A204.1 (cell line): ENCODE measurements around the gene CERS5.

Source experiments
- FAIRE-seq: peaks from 2 replicates; lab custom pipeline; 2012; peaks lifted over from hg19 to GRCh38; lab: Jason Lieb, UNC

CERS5 gene

DNA sequence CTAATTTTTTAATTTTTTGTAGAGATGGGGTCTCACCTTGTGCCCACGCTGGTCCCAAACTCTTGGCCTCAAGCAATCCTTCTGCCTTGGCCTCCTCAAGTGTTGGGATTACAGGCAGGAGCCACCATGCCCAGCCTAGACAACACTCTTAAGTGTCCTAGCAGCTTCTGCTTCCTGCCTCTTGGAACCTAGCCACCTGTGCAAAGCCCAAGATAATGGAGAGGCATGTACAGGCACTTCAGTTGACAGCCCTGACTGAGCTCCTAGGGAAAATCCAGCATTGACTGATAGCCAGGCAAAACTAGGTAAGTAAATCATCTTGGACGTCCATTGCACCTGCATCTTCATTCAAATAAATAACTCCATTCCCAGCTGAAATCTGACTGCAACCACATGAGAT lies 39.6 kb downstream of the CERS5 start:
- FAIRE-seq, result no peak

DNA sequence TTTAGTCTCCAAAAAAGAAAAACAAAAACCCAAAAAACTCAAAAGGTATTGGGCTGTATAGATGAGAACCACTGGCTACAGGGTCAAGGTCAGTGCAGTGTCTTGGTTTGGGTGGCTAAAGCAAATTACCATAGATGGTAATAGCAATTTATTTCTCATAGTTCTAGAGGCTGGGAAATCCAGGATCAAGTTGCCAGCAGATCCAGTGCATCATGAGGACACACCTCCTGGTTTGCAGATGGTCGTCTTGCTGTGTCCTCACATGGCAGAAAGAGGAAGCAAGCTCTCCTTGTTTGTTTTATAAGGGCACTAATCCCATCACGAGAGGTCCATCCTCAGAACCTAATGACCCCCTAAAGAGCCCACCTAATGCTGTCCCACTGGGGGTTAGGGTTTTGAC lies 44.0 kb downstream of the CERS5 start:
- FAIRE-seq, result no peak

DNA sequence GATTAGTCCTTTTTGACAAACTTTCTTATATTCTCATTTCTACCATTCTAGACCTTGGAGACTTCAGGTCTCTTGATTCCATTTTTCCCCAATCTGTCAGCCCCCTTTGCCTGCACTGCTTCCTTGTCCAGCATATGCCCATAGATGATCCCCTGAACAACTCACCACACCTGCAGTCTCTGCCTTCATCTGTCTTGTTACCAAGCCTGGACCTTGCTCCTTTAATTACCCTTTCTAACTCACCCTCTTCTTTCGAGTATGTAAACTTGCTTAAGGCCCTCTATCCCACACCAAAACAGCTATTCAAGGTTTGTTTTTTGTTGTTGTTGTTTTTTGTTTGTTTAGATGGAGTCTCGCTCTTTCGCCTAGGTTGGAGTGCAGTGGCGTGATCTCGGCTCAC lies 45.5 kb downstream of the CERS5 start:
- no peak for FAIRE-seq

DNA sequence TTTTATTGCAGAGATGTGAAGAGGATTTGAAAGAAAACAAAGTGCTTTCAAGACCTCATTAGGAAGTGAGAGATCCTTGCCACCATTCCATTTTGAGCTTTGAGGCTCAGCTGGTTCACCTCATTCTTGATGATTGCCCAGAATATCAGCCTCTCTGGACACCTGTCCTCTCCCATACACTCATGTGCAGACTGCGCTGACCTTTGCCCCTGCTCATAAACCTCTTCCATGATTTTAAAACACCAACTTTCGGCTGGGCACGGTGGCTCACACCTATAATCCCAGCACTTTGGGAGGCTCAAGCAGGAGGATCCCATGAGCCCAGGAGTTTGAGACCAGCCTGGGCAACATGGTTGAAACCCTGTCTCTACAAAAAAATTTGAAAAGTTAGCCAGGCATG lies 46.2 kb downstream of the CERS5 start:
- no peak for FAIRE-seq

DNA sequence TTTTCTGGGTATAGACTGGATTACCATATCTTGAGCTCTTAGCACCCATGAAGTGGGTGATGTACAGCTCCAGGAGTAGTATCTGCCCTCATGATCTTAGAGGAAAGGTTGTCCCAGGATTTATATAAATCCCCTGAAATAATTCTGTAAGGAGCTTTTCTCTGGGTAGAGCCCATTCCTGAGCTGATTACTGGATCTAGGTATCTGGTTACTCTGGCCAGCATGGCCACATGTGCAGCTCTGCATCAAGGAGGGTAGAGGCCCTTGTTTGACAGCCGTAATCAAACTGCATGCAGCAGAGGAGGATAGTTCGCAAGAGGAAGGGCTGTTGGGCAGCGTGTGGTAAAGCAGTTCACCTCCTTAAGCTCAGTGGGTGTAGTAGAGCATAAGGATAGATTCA lies 46.6 kb downstream of the CERS5 start:
- FAIRE-seq, result no peak

DNA sequence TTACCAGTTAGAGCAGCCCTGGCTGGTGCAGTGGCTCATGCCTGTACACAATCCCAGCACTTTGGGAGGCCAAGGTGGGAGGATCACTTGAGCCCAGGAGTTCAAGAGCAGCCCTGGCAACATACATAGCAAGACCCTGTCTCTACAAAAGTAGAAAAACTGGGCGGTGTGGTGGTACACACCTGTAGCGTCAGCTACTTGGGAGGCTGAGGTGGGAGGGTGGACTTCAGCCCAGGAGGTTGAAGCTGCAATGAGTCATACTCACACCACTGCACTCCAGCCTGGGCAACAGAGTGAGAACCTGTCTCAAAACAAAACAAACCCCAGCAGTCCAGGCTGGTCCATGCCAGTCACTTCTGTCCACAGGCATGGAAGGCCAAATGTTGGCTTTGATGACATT lies 47.8 kb downstream of the CERS5 start:
- no peak for FAIRE-seq

DNA sequence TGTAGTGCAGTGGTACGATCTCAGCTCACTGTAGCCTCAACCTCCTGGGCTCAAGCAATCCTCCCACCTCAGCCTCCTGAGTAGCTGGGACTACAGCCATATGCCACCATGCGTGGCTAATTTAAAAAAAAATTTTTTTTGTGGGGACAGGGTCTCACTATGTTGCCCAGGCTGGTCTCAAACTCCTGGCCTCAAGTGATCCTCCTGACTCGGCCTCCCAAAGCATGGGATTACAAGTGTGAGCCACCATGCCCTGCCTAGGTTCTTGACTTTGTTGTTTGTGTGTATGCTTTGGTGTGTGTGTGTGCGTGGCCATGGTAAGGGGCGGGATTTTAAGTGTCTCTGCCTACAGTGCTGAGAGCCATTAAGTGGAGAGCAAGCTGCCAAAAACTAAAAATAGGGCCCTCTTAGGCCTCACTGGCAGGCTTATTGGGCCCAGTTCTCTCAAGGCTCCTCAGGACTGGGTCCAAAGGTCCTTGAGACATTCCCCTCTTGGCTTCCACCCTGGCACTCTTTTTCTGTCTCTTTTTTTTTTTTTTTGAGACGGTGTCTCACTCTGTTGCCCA lies 50.0 kb downstream of the CERS5 start:
- no peak for FAIRE-seq

DNA sequence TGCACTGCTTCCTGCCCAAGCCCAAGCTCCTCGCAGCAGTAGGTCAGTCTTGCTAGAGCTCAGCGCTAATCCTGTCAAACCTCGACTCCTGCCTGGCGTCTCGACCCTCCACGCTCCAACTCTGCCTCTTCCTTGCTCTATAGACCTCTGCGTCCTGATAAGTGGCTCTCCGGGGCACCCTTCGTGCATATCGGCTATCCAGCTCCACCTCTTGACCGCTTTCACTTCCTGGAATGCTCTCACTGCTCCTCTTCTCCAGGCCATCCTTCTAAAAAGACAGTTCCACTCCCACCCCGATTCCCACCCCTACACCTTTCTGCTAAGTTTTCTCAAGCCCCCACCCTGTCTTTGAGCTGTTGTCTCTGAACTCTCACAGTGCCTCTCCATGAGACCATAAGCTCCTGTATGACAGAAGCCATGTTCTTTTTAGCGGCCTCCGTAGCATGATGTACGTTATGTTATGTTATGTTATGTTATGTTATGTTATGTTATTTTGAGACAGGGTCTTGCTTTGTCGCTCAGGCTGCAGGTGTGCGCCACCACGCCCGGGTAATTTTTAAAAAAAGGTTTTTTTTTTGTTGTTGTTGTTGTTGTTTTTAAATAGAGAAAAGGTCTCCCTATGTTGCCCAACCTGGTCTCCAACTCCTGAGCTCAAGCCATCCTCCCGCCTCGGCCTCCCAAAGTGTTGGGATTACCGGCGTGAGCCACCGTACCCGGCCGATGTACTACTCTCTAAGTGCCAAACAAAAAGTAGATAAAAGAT lies 54.5 kb downstream of the CERS5 start:
- FAIRE-seq, result no peak

DNA sequence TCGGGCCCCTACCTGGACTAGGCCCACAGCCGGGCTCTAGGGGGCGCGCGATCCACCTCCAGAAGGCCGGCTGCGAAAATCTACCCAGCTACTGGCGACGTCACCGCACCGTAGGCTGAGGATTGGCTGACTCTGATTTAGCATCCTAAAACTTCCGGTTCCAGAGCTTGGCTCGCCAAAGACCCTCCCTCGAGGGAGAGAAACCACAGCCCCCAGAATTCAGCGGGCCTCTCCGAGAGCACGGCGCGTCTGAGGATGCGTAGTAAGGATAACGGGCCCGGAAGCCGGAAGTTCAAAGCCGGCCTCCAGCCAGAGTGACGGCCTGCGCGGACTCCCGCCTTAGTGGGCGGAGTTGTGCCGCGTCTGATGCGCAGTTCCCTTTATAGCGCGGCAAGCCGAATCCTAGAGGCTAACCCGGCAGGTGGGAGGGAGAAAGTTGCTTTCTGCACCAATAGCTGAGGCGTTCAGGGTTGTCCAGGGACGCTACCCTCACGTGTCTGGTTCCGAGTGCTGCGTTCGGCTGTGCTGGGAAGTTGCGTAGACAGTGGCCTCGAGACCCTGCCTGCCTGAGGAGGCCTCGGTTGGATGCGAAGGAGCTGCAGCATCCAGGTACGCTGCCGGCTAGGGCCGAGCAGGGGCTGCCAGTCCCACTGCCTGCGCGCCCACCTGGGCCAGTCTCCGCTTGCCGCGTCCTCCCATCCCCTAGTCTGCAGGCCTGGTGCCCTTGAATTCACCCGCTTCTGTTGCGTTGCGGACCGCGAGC lies 55.3 kb downstream of the CERS5 start, which contains the start of gene COX14:
Gene COX14 (plus strand): TSS at position 544 of the 763 bp plus-strand sequence. CDS start 7,808 bp downstream, outside the sequence.
- peak; percentile 99 for FAIRE-seq

DNA sequence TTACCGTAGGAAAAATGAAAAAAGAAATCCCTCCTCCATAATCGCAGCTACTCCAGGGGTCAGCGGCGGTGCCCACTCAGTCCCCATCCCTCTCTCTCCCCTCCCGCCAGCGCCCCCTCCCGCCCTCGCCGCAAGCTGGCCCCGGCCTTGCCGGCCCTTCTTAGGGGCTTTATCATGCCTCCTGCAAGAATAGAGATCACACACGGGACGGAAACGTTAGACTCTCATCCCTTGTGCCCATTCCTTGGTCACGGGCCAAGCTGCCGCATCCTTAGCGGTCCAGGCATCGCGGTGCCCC lies 55.8 kb downstream of the CERS5 start:
- no peak for FAIRE-seq

DNA sequence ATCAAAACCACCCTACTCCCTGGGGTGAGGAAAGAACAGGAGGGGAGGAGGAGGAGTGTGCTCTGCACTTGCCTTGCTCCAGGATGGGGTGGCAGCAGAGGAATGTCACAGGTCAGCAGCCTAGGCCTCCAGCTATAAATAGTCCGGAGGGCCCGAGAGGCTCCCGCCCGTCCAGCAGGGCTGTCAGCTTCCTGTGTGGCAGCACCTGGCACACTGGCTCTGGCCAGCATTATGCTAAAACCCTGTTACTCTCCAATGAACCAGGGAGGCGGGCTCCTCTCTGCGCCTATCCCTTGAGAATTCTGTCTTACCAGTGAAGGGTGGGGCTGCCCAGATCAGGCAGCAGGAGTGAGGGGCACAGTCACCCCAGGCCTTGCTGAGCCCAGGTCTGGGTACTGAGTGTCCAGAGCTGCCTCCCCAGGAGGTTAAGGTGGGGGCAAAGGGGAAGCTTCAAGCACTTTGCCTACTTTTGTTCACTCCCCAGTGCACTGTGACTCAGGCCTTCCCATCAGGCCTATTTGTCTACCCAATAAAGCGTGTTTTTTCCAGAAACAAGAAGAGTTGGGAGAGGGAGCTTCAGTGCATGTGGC lies 56.3 kb downstream of the CERS5 start:
- FAIRE-seq, result no peak

DNA sequence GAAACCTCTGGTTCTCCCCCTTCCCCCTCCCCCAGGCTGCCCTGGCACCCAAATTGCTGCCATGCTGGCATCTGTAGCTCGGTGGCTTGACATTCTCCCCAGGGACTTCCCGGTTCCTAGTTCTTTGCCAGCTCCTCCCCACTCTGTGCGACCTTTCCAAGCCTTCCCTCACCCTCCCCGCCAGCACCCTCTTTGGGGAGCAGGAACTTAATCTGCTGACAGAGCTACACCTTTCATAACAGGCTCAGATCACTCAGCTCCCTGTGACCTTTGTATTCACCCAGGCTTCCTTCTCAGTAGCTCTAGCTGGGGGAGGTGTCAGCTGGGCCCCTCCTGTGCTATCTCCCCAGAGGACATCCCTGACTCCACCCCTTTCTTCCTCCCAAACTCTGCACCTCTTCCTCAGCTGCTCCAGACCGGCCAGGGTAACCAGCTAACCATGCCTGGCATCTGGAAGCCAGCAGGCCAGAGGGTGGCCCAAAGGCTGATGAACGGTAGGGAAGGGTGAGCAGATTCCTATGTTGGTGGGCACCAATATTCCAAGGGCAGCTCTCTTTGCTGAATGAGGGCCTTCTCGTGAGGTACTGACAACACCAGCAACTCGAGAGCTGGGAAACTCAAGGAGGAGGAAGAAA lies 56.9 kb downstream of the CERS5 start:
- no peak for FAIRE-seq

DNA sequence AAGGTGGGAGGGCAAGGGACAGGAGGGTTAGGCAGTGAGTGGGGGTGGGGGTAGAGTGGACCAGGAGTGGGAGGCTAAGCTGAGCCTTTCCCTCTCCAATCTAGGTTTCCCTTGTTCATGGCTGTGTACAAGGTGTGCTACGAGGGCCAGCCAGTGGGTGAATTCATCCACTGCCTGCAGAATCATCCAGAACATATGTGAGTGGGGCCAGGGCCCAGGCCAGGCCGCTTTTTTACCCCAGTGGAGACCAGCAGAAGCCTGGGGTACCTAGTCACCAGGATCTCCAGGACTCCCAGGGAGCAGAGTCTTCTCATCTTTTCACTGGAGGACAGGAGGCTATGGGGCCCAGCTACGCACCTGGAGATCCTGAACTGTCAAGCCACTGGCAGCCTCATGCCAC lies 57.9 kb downstream of the CERS5 start:
- no peak for FAIRE-seq

DNA sequence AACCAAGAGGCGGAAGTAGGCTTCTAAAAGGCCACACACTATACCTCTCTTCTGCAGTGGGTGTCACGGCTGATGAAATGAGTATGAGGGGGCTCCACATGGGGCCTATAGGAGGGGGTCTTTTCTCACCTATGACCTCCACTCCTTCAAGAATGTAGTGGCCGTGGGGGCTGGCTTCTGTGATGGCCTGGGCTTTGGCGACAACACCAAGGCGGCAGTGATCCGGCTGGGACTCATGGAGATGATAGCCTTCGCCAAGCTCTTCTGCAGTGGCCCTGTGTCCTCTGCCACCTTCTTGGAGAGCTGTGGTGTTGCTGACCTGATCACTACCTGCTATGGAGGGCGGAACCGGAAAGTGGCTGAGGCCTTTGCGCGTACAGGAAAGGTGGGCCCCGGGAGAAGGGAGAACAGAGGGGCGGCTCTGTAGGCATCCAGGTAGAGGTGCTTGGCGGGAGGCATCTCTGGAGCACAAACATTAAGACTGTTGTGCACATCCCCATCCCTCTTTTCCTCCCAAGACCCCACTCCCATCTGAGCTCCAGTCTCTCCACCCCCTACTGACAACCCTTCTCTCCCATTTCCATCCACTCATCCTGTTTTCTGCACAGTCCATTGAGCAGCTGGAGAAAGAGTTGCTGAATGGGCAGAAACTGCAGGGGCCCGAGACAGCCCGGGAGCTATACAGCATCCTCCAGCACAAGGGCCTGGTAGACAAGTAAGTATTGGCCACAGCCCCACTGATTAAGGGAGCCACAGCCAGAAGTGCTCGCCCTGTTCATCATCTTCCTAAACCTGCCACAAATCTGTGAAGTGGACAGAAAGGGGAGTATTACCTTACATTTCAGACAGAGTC lies 59.5 kb downstream of the CERS5 start:
- FAIRE-seq, result no peak

DNA sequence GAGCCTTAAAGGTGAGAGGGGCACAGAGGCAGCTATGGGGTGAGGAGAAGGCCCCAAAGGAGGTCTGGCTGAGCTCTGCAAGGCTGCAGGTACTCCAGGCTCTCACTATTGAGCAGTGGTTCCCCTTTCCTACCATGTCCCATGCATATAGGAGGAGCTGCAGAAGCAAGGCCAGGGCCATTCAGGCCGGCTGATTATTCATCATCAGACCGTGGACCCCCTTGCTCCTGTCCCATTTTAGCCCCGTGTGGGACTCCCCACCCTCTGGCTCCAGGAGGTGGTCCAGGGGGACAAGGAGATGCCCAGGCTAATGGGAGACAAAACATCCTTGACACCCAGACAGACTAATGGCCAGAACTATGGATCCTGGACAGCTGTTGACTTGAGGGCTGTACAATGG lies 60.3 kb downstream of the CERS5 start:
- no peak for FAIRE-seq

DNA sequence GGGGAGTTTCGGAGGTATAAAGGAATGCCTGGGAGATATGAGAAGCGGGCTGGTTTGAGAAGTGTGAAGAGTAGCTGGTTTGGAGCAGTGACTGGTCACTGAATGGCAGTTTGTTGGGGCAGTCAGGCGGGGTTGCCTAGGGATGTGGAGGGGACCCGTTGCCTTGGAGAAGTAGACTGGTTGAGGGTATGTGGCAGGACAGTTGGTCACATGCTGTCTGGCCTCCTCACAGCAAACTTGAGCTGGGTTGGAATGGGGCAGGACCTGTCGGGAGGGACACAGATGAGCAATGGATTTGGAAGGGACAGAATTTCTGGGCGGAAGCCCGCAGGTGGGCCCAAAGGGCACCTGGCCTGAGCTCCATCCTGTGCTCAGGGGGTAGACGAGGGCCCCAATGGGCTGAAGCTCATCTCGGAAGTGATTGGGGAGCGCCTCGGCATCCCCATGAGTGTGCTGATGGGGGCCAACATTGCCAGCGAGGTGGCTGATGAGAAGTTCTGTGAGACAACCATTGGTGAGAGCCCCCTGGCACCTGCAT lies 61.2 kb downstream of the CERS5 start:
- no peak for FAIRE-seq

DNA sequence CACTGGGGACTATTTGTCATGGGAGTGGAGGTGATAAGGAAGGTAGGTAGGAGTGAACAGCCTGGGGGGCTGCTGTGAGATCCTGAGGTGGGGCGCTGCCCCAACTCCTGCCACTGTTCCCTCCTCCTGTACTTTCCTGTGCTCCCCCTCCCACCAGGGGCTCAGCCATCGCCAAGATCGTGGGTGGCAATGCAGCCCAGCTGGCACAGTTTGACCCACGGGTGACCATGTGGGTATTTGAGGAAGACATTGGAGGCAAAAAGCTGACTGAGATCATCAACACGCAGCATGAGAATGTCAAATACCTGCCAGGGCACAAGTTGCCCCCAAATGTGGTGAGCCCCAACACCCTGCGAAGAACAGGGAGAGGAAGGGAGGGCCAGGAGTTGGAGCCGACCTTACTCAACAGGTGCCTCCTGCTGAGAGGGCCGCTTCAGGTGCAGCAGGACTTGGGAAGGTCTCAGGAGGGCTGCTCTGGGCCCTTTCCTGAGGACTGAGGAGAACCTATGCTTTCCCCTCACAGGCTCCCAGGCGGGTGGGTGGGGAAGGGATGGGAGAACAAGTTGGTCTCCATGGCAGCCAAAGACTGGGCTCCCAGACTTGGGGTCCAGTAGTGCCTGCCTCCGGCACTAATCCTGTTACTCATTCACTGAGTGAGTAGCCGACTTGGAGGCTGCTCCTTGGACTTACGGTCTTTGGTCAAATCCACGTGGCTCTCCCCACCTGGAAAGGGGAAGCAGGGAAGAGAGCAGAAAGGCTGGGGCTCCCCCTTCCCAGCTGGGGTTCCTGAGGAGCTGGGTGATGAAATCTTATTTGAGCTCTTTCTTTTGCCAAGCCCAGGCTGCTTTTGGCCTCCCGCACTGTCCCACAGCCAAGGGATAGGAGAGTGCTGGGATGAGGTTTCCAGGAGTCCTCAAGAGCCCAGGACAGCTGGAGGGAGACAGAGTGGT lies 62.5 kb downstream of the CERS5 start:
- no peak for FAIRE-seq

DNA sequence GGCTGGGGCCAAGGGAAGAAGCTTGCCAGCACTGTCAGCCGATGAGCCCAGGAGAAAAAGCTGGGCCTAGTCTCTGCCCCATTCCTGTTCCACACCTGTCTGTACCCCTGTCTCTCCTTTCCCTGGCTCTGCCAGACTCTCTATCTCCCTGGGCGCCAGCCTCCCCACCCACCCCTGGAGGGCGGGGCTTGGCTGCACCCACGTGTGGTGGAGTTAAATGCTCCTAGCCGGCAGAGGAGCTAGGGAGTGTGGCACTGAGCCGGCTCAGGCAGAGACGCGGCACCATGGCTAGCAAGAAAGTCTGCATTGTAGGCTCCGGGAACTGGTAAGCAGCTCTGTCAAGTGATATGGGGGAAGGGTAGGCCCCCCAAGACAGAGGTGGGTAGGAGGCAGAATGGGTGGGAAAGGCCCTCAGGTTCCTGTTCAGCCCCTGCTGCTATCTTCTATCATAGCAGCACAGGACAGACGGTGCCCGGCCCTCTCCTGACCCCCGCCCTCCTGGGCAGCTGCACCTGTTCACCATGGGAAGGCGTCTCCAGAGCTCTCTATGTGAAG lies 63.3 kb downstream of the CERS5 start, which contains the start of gene GPD1:
Gene GPD1 (plus strand): TSS at position 242 of the 555 bp plus-strand sequence. CDS start 43 bp downstream, at position 285.
- FAIRE-seq, result no peak

DNA sequence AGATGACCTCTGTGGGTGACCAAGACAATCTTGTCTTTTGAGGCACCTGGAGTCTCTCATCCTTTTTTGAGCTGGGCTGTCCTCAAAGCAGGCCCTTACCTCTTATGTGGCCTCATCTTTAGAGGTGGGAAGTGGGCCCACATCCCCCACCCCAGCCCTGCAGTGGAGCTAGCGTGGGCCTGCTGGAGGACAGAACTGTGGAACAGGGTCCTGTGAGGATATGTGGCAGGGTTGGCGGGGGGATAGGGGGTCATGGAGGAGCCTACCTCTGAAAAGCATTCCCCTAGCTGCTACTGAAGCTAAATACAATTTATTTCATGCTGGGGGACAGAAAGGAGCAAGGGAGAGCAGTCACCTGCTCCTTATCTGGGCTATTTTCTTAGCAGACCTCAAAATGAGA lies 63.8 kb downstream of the CERS5 start:
- FAIRE-seq, result no peak
